ENCODE results near the gene AIPL1. TPM values are rescaled to one million over a fixed set of nuclear protein-coding genes. Genes with fewer than 3 reads are reported as not detected.

Gene AIPL1
- polyA plus RNA-seq, 10 donors: 0.07 TPM; not detected in 9

- no peak for DNase-seq
Measured at GRCh38 chr17:6374761-6375312, 60.1 kb downstream of the AIPL1 start.

DNA sequence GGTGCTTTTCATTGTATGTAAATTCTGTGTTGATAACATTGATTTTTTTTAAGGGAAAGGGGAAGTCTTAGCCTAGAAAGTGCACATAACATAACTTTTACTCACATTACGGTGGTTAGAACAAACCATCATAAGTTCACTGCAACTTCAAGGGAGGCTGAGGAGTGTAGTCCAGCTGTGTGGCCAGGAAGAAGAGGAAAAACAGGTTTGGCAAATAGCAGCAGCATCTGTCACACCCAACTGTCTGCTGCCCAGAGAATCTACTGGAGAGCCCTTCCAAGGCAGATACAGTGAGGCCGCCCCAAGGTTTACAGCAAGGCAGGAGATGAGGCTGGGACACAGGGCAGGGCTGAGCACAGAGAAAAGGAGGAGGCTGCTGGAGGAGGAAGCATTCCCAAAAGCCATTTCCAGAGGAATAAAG is 60.6 kb downstream of the AIPL1 start:
- no peak for DNase-seq

Other genes with a start within 250 kb of the AIPL1 start
- 10 to 100 TPM in 9 of 10 donors, 1 to 10 TPM in 1; 8.1 to 20.9 (median 12.0) TPM for gene PIMREG, start 9.3 kb upstream of the AIPL1 start, polyA plus RNA-seq (ENCODE audit: insufficient read length in 10 of 10)
- 1 to 10 TPM; 3.1 to 5.5 (median 4.6) TPM for gene PITPNM3, start 121.4 kb upstream of the AIPL1 start, polyA plus RNA-seq (ENCODE audit: insufficient read length in 10 of 10)
- gene KIAA0753, start 205.6 kb upstream of the AIPL1 start, polyA plus RNA-seq (ENCODE audit: insufficient read length in 10 of 10): 10 to 100 TPM in 8 of 10 donors, 1 to 10 TPM in 2; 8.9 to 17.7 (median 11.8) TPM
- 10 to 100 TPM; 45.2 to 74.2 (median 52.4) TPM for gene TXNDC17, start 205.9 kb upstream of the AIPL1 start, polyA plus RNA-seq (ENCODE audit: insufficient read length in 10 of 10)
- gene MED31, start 216.5 kb upstream of the AIPL1 start, polyA plus RNA-seq (ENCODE audit: insufficient read length in 10 of 10): 10 to 100 TPM; 12.8 to 16.8 (median 15.7) TPM
- 1 to 10 TPM; 2.0 to 4.8 (median 3.3) TPM for gene C17orf100, start 216.6 kb upstream of the AIPL1 start, polyA plus RNA-seq (ENCODE audit: insufficient read length in 10 of 10)

Measured in muscle of back (tissue), 11 donors.